GM23338 (cell line): Measurements from ENCODE around the gene MRTFA. TPM values are rescaled to one million over a fixed set of nuclear protein-coding genes. Genes with fewer than 3 reads are reported as not detected.

Source experiments
- ATAC-seq: fragments of 200-7000 bp; cut with Tn5 transposase; 3 replicates; pipeline ENCODE4 v1.9.1; 2020
- DNase-seq: peaks from one replicate; pipeline ENCODE4 v3.0.0-alpha.2; 2015; ENCODE audit warnings: low spot score
- H2AFZ ChIP-seq: fragments of 200-600 bp; sonication (generic); 2 replicates; pipeline ENCODE4 v1.8.0; 2016; ENCODE audit warnings: antibody characterized with exemption, mild to moderate bottlenecking, moderate library complexity
- H3F3A ChIP-seq: fragments of 200-600 bp; sonication (generic); replicated peaks from 2 replicates; pipeline ENCODE4 v1.8.0; 2017; ENCODE audit warnings: antibody characterized with exemption, mixed run types, low read depth
- H3K27ac ChIP-seq: fragments of 200-600 bp; sonication (generic); 2 replicates; pipeline ENCODE4 v1.6.1; 2016; ENCODE audit warnings: low read depth
- H3K27me3 ChIP-seq: fragments of 200-600 bp; sonication (generic); 2 replicates; pipeline ENCODE4 v1.8.0; 2016; ENCODE audit warnings: mild to moderate bottlenecking, mixed run types, moderate library complexity; ENCODE audit not compliant: insufficient read depth
- H3K36me3 ChIP-seq: fragments of 200-600 bp; sonication (generic); 2 replicates; pipeline ENCODE4 v1.8.0; 2016; ENCODE audit warnings: mild to moderate bottlenecking; ENCODE audit not compliant: insufficient read depth
- H3K4me1 ChIP-seq: fragments of 200-600 bp; sonication (generic); 2 replicates; pipeline ENCODE4 v1.8.0; 2016; ENCODE audit warnings: mild to moderate bottlenecking, moderate library complexity; ENCODE audit not compliant: insufficient read depth
- H3K4me2 ChIP-seq: fragments of 200-600 bp; sonication (generic); 2 replicates; pipeline ENCODE4 v1.7.1; 2017; ENCODE audit warnings: mixed run types
- H3K4me3 ChIP-seq: fragments of 200-600 bp; sonication (generic); 2 replicates; pipeline ENCODE4 v1.6.1; 2016; ENCODE audit warnings: mixed run types
- H3K79me2 ChIP-seq: fragments of 200-600 bp; sonication (generic); replicated peaks from 2 replicates; pipeline ENCODE4 v1.8.0; 2017; ENCODE audit warnings: mild to moderate bottlenecking; ENCODE audit not compliant: insufficient read depth
- H3K9me2 ChIP-seq: fragments of 200-600 bp; sonication (generic); 2 replicates; pipeline ENCODE4 v1.8.0; 2017; ENCODE audit not compliant: insufficient read depth
- H4K20me1 ChIP-seq: fragments of 200-600 bp; sonication (generic); replicated peaks from 2 replicates; pipeline ENCODE4 v1.8.0; 2017; ENCODE audit warnings: mild to moderate bottlenecking; ENCODE audit not compliant: insufficient read depth
- H3K27ac Mint-ChIP-seq: 2 replicates; pipeline ENCODE4 v1.8.0; 2020; ENCODE audit warnings: inconsistent platforms, mild to moderate bottlenecking, moderate library complexity, mixed read lengths
- H3K27me3 Mint-ChIP-seq: 3 replicates; pipeline ENCODE4 v1.8.0; 2022; ENCODE audit warnings: low read depth, mild to moderate bottlenecking, moderate library complexity, mixed read lengths, inconsistent platforms; ENCODE audit not compliant: insufficient read depth, poor library complexity
- H3K36me3 Mint-ChIP-seq: 3 replicates; pipeline ENCODE4 v1.8.0; 2021; ENCODE audit warnings: low read depth, mild to moderate bottlenecking, inconsistent platforms, moderate library complexity, mixed read lengths
- H3K4me1 Mint-ChIP-seq: 3 replicates; pipeline ENCODE4 v1.8.0; 2020; ENCODE audit warnings: mild to moderate bottlenecking, inconsistent platforms, mixed read lengths
- H3K4me3 Mint-ChIP-seq: 3 replicates; pipeline ENCODE4 v1.8.0; 2021; ENCODE audit warnings: moderate library complexity, mild to moderate bottlenecking, inconsistent platforms, mixed read lengths
- H3K9me3 Mint-ChIP-seq: 3 replicates; pipeline ENCODE4 v1.8.0; 2020; ENCODE audit warnings: moderate library complexity, mild to moderate bottlenecking, inconsistent platforms, mixed read lengths
- CREB1 ChIP-seq: fragments of 250-450 bp; sonication (Bioruptor Pico); IDR thresholded peaks from 2 replicates; pipeline ENCODE4 v1.5.0; 2020; ENCODE audit warnings: low read depth, mild to moderate bottlenecking, moderate library complexity
- CTCF ChIP-seq, 2 experiments: fragments of 200-600 bp in 1 of 2; sonication (generic) in 1 of 2; conservative IDR thresholded peaks; 2 replicates each; pipeline versions ENCODE4 v1.5.1 to v1.6.1; 2016 to 2017; ENCODE audit warnings: antibody characterized with exemption in 2 of 2, low read depth in 2 of 2, mild to moderate bottlenecking in 2 of 2, moderate library complexity in 1 of 2
- ETS1 ChIP-seq: IDR thresholded peaks from 2 replicates; pipeline ENCODE4 v1.6.1; 2016; ENCODE audit warnings: antibody characterized with exemption
- EZH2 ChIP-seq: fragments of 200-600 bp; sonication (generic); IDR thresholded peaks from one replicate; pipeline ENCODE4 v1.8.0; 2017; ENCODE audit warnings: antibody characterized with exemption, mild to moderate bottlenecking, low read depth; ENCODE audit not compliant: unreplicated experiment
- EZH2phosphoT487 ChIP-seq: fragments of 200-600 bp; sonication (generic); IDR thresholded peaks from one replicate; pipeline ENCODE4 v1.8.1; 2018; ENCODE audit warnings: antibody characterized with exemption; ENCODE audit not compliant: unreplicated experiment
- NANOG ChIP-seq: IDR thresholded peaks from 2 replicates; pipeline ENCODE4 v1.6.1; 2016; ENCODE audit warnings: antibody characterized with exemption, borderline replicate concordance
- POLR2AphosphoS5 ChIP-seq: IDR thresholded peaks from 2 replicates; pipeline ENCODE4 v1.6.1; 2016; ENCODE audit warnings: antibody characterized with exemption, low read depth
- STAT1 ChIP-seq: IDR thresholded peaks from one replicate; pipeline ENCODE4 v1.6.1; 2016; ENCODE audit warnings: antibody characterized with exemption; ENCODE audit not compliant: unreplicated experiment
- ZNF114 ChIP-seq: fragments of 250-450 bp; sonication (Bioruptor Pico); IDR thresholded peaks from 2 replicates; pipeline ENCODE4 v1.5.0; 2020; ENCODE audit warnings: mild to moderate bottlenecking, moderate library complexity
- ZNF331 ChIP-seq: fragments of 250-450 bp; sonication (Bioruptor Pico); IDR thresholded peaks from 2 replicates; pipeline ENCODE4 v1.5.0; 2020; ENCODE audit warnings: low read depth, mild to moderate bottlenecking, moderate library complexity
- polyA plus RNA-seq: library from polyadenylated mRNA; unstranded; fragments of >200 nt; fragmentation: Nextera tagmentation; extraction: Ambion mirVana; gene quantifications from 2 replicates; pipeline ENCODE4 v1.2.1, GENCODE V29; 2016
- total RNA-seq: library from RNA; depleted of rRNA; stranded (reverse); fragments of >200 nt; shearing (Covaris generic); gene quantifications from 2 replicates; pipeline ENCODE4 v1.2.3, GENCODE V29; 2014

MRTFA gene
- total and polyA plus RNA-seq, 2 experiments from 2014 or later: 18.1 to 92.4 TPM

GRCh38 chr22:40605761-40606160, 30.8 kb downstream of the MRTFA start (continued):
- no peak for TF ChIP-seq NANOG
- no peak for TF ChIP-seq ETS1
- no peak for TF ChIP-seq STAT1
- no peak for TF ChIP-seq ZNF114 (CRISPR knock-in tag)
- TF ChIP-seq EZH2: no peak
- TF ChIP-seq CTCF (conservative IDR thresholded peaks at IDR 0.05; ENCODE audit: low read depth in 2 of 2): no peak
- no peak for TF ChIP-seq CREB1

- no peaks in the 10 kb centered on the region for H3K9me3 Mint-ChIP-seq
- no peaks in the 10 kb centered on the region for H3K36me3 ChIP-seq
- H3K36me3 Mint-ChIP-seq: no peaks in the 10 kb centered on the region
- no peak overlapping the region for H3K4me2 ChIP-seq
- H3K4me3 Mint-ChIP-seq: no peak overlapping the region
- DNase-seq (no peak), ATAC-seq (no peak)
- H3K27me3 Mint-ChIP-seq: peaks cover 3% of the 10 kb centered on the region
- peaks cover 47% of the 10 kb centered on the region for H3K4me1 Mint-ChIP-seq
- H3K27ac ChIP-seq: no peak overlapping the region; the same call in 1 of the 2 replicates
- no peak for TF ChIP-seq CTCF (conservative IDR thresholded peaks at IDR 0.05; ENCODE audit: low read depth in 2 of 2)
- no peak for TF ChIP-seq NANOG
- TF ChIP-seq ZNF114 (CRISPR knock-in tag): no peak
- no peak overlapping the region for H3K27ac Mint-ChIP-seq
- 0 out of 2 replicates have a peak, but pooled peaks cover 3% of the 10 kb centered on the region for H3F3A ChIP-seq
- H3K4me3 ChIP-seq: no peak overlapping the region
- H2AFZ ChIP-seq: no peak overlapping the region
- H3K79me2 ChIP-seq: peaks cover 93% of the 10 kb centered on the region
- H3K27me3 ChIP-seq: no peaks in the 10 kb centered on the region
- no peaks in the 10 kb centered on the region; the same call in none of the 2 replicates for H4K20me1 ChIP-seq
- H3K4me1 ChIP-seq: peaks cover 40% of the 10 kb centered on the region
- no peaks in the 10 kb centered on the region for H3K9me2 ChIP-seq
Measured at GRCh38 chr22:40603088-40603605, 33.4 kb downstream of the MRTFA start.

GRCh38 chr22:40602231-40602630, 34.3 kb downstream of the MRTFA start:
- peaks cover 3% of the 10 kb centered on the region for H3K27me3 Mint-ChIP-seq
- H3K4me2 ChIP-seq: no peak overlapping the region
- H3K27me3 ChIP-seq: no peaks in the 10 kb centered on the region
- H3K4me1 Mint-ChIP-seq: peaks cover 44% of the 10 kb centered on the region
- H4K20me1 ChIP-seq: no peaks in the 10 kb centered on the region; the same call in none of the 2 replicates
- no peaks in the 10 kb centered on the region for H3K9me2 ChIP-seq
- no peak overlapping the region for H3K4me3 ChIP-seq
- H2AFZ ChIP-seq: no peak overlapping the region
- ATAC-seq (no peak), DNase-seq (no peak)
- H3K79me2 ChIP-seq: peaks cover 93% of the 10 kb centered on the region
- peaks cover 44% of the 10 kb centered on the region for H3K4me1 ChIP-seq
- 0 out of 2 replicates have a peak, but pooled peaks cover 3% of the 10 kb centered on the region for H3F3A ChIP-seq
- no peak overlapping the region for H3K27ac Mint-ChIP-seq
- H3K36me3 Mint-ChIP-seq: no peaks in the 10 kb centered on the region
- no peaks in the 10 kb centered on the region for H3K9me3 Mint-ChIP-seq
- H3K27ac ChIP-seq: peak overlapping the region; percentile 52; the same call in 1 of the 2 replicates
- H3K4me3 Mint-ChIP-seq: no peak overlapping the region
- no peaks in the 10 kb centered on the region for H3K36me3 ChIP-seq
- no peak for TF ChIP-seq POLR2AphosphoS5
- no peak for TF ChIP-seq ZNF331 (CRISPR knock-in tag)
- TF ChIP-seq NANOG: no peak
- no peak for TF ChIP-seq CREB1
- TF ChIP-seq EZH2phosphoT487: no peak
